Measurements from ENCODE around the gene PPP1R3D.

PPP1R3D gene

GRCh38 chr20:59908855-59909254 is 31.2 kb downstream of the PPP1R3D start:
- no peak overlapping the region for H3K4me2 ChIP-seq (ENCODE audit: low read length)
- no peaks in the 10 kb centered on the region for H3F3A ChIP-seq (ENCODE audit: control insufficient read depth, insufficient read depth)
- no peak overlapping the region for H3K4me3 ChIP-seq (ENCODE audit: low read length)

GRCh38 chr20:59903621-59904020 is 36.5 kb downstream of the PPP1R3D start:
- no peaks in the 10 kb centered on the region for H3K36me3 ChIP-seq (ENCODE audit: control insufficient read depth, low read length)
- TF ChIP-seq EZH2phosphoT487 (IDR thresholded peaks at IDR 0.05; ENCODE audit: borderline replicate concordance, low read length) = no peak
- TF ChIP-seq CTCF (IDR thresholded peaks at IDR 0.05; ENCODE audit: low read depth, low read length, poor library complexity, severe bottlenecking) = no peak
- H3K9me3 ChIP-seq (ENCODE audit: control insufficient read depth, insufficient read depth, low read length) = no peaks in the 10 kb centered on the region
- H3F3A ChIP-seq (ENCODE audit: control insufficient read depth, insufficient read depth) = no peaks in the 10 kb centered on the region
- no peak overlapping the region for H3K4me2 ChIP-seq (ENCODE audit: low read length)
- peaks cover 11% of the 10 kb centered on the region for H3K27me3 ChIP-seq (ENCODE audit: control insufficient read depth, low read length)
- no peaks in the 10 kb centered on the region for H3K79me2 ChIP-seq (ENCODE audit: control insufficient read depth, low read length)
- no peaks in the 10 kb centered on the region for H3K4me1 ChIP-seq (ENCODE audit: control insufficient read depth, low read length)
- no peak overlapping the region for H3K27ac ChIP-seq (ENCODE audit: low read depth, low read length)
- no peaks in the 10 kb centered on the region for H3K9me2 ChIP-seq (replicated peaks; ENCODE audit: control insufficient read depth, low read length)
- no peaks in the 10 kb centered on the region for H4K20me1 ChIP-seq (ENCODE audit: control insufficient read depth, insufficient read depth, low read depth, low read length)
- H3K4me3 ChIP-seq (ENCODE audit: low read length) = no peak overlapping the region

More at GRCh38 chr20:59908855-59909254, 31.2 kb downstream of the PPP1R3D start:
- H3K4me1 ChIP-seq (ENCODE audit: control insufficient read depth, low read length) = no peaks in the 10 kb centered on the region
- no peaks in the 10 kb centered on the region for H3K79me2 ChIP-seq (ENCODE audit: control insufficient read depth, low read length)
- H3K27ac ChIP-seq (ENCODE audit: low read depth, low read length) = no peak overlapping the region
- no peaks in the 10 kb centered on the region for H3K9me3 ChIP-seq (ENCODE audit: control insufficient read depth, insufficient read depth, low read length)
- H4K20me1 ChIP-seq (ENCODE audit: control insufficient read depth, insufficient read depth, low read depth, low read length) = no peaks in the 10 kb centered on the region
- TF ChIP-seq CTCF (IDR thresholded peaks at IDR 0.05; ENCODE audit: low read depth, low read length, poor library complexity, severe bottlenecking) = no peak
- TF ChIP-seq EZH2phosphoT487 (IDR thresholded peaks at IDR 0.05; ENCODE audit: borderline replicate concordance, low read length) = no peak
- H3K36me3 ChIP-seq (ENCODE audit: control insufficient read depth, low read length) = no peaks in the 10 kb centered on the region
- peaks cover 9% of the 10 kb centered on the region for H3K27me3 ChIP-seq (ENCODE audit: control insufficient read depth, low read length)
- no peaks in the 10 kb centered on the region for H3K9me2 ChIP-seq (replicated peaks; ENCODE audit: control insufficient read depth, low read length)

GRCh38 chr20:59902470-59902869 is 37.6 kb downstream of the PPP1R3D start:
- Histone ChIP-seq H3K27me3 (ENCODE audit: control insufficient read depth, low read length) (peaks cover 7% of the 10 kb centered on the region; the same call in 1 of the 2 replicates), H3K4me1 (ENCODE audit: control insufficient read depth, low read length) (no peaks in the 10 kb centered on the region), H3K27ac (ENCODE audit: low read depth, low read length) (no peak overlapping the region), H4K20me1 (ENCODE audit: control insufficient read depth, insufficient read depth, low read depth, low read length) (no peaks in the 10 kb centered on the region), H3K4me2 (ENCODE audit: low read length) (no peak overlapping the region), H3K79me2 (ENCODE audit: control insufficient read depth, low read length) (no peaks in the 10 kb centered on the region), H3K9me2 (replicated peaks; ENCODE audit: control insufficient read depth, low read length) (no peaks in the 10 kb centered on the region), H3K36me3 (ENCODE audit: control insufficient read depth, low read length) (no peaks in the 10 kb centered on the region), H3K9me3 (ENCODE audit: control insufficient read depth, insufficient read depth, low read length) (no peaks in the 10 kb centered on the region), H3K4me3 (ENCODE audit: low read length) (no peak overlapping the region), H3F3A (ENCODE audit: control insufficient read depth, insufficient read depth) (no peaks in the 10 kb centered on the region)
- no peak for TF ChIP-seq CTCF (IDR thresholded peaks at IDR 0.05; ENCODE audit: low read depth, low read length, poor library complexity, severe bottlenecking)
- TF ChIP-seq EZH2phosphoT487 (IDR thresholded peaks at IDR 0.05; ENCODE audit: borderline replicate concordance, low read length) = no peak
